GM19043 (cell line): ENCODE data around the gene ADRA1B.
"Not testable (repeated sequence)": the region's sequence is repeated elsewhere in the genome, so short reads cannot be mapped to it uniquely, and the experiment has no call there.

Source experiments
- ATAC-seq: cut with Tn5 transposase; IDR thresholded peaks from one replicate; pipeline ENCODE4 v1.9.1; 2021; ENCODE audit warnings: low read depth; ENCODE audit not compliant: unreplicated experiment

ADRA1B gene

DNA sequence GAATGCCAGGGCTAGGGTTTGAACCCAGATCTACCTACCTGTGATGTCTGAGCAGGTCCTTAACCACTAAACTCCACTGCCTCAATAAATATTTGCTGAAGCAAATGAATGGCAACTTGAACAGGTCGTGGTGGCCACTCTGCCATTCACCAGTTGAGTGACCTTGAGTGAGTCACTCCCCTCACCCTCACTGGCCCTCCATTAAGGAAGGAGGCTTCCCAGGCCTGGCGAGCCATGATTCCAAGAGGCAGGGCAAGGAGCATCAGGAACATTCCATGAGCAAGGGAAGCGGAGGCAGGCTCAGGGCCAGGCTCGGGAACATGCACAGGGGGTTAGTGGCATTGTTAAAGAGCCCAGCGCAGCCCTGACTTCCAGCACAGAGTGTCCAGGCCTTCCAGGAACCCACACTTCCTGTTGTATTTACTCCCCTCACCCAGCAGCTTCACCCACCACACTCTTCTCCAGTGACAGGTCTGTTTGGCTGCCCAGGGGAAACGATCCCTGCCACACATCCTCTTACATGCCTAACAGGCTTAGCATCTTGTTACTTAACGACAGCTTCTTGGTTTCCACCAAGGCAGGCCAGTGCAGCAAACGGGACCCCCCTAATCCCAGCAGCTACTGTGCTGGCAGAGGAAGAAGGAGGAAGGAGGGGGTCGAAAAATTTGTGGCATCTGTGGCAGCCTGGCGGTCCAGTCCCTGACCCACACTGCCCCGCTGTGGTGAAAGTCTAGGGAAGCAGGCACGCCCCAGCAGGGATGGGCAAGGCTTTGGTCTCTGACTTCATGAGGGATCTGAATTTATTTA, 49.0 kb downstream of the ADRA1B start:
- ATAC-seq = no peak

DNA sequence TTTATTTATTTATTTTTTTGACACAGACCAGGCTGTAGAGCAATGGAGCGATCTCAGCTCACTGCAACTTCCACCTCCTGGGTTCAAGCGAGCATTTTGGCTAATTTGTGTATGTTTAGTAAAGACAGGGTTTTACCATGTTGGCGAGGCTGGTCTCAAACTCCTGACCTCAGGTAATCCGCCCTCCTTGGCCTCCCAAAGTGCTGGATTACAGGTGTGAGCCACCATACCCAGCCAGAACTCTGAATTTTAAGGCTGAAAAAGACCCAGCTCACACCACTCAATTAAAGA, 49.5 kb downstream of the ADRA1B start:
- not testable (repeated sequence) for ATAC-seq

DNA sequence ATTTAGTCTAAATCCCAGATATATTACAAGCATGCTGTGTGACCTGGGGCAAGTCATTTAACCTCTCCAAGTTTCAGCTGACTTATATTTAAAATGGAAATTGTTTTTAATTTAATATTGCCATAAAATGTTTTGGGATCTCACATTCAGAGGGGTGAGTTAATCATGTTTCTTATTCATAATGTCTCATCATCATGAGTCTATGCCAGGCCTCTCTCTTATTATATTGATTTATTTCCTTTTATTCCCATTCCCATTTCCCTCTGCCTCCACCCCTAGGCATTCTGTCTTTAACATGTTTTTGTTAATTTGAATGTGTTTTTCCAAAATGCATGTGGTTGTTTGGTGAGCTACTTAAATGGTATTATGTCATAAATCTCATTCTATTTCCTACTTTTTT, 53.7 kb downstream of the ADRA1B start:
- no peak for ATAC-seq

DNA sequence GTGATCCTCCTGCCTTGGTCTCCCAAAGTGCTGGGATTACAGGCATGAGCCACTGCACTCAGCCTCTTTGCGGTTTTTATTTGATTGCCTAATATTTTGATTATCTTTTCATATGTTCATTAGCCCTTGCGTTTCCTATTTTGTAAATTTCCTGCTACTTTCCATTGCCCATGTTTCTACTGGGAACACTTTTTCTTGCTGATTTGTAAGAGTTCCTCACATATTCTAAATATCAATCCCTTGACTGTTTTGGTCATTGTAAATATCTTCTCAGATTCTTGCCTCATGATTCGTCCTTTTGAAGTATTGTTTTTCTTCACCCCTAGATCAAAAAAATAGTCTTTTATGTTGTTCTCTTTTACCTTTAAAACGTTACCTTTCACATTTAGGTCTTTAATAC, 54.8 kb downstream of the ADRA1B start:
- no peak for ATAC-seq

DNA sequence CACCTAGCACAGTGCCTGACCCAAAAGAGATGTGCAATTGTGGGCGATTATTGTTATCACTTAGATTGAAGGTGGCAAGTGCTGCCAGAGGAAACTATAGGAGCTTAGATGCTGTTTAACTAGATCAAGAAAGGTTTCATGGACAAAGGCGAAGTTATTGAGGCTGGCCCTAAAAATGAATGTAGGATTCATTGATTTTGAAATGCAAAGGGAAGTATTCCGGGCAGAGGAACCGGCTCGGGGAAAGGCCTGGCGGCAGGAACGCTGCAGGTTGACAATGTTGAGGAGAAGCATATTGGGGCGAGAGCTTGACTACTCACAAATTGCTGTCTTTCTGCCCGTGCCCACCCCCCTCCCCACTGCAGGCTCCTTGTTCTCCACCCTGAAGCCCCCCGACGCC, 55.2 kb downstream of the ADRA1B start:
- ATAC-seq = no peak

DNA sequence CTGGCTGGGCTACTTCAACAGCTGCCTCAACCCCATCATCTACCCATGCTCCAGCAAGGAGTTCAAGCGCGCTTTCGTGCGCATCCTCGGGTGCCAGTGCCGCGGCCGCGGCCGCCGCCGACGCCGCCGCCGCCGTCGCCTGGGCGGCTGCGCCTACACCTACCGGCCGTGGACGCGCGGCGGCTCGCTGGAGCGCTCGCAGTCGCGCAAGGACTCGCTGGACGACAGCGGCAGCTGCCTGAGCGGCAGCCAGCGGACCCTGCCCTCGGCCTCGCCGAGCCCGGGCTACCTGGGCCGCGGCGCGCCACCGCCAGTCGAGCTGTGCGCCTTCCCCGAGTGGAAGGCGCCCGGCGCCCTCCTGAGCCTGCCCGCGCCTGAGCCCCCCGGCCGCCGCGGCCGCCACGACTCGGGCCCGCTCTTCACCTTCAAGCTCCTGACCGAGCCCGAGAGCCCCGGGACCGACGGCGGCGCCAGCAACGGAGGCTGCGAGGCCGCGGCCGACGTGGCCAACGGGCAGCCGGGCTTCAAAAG, 55.7 kb downstream of the ADRA1B start:
- ATAC-seq = no peak

DNA sequence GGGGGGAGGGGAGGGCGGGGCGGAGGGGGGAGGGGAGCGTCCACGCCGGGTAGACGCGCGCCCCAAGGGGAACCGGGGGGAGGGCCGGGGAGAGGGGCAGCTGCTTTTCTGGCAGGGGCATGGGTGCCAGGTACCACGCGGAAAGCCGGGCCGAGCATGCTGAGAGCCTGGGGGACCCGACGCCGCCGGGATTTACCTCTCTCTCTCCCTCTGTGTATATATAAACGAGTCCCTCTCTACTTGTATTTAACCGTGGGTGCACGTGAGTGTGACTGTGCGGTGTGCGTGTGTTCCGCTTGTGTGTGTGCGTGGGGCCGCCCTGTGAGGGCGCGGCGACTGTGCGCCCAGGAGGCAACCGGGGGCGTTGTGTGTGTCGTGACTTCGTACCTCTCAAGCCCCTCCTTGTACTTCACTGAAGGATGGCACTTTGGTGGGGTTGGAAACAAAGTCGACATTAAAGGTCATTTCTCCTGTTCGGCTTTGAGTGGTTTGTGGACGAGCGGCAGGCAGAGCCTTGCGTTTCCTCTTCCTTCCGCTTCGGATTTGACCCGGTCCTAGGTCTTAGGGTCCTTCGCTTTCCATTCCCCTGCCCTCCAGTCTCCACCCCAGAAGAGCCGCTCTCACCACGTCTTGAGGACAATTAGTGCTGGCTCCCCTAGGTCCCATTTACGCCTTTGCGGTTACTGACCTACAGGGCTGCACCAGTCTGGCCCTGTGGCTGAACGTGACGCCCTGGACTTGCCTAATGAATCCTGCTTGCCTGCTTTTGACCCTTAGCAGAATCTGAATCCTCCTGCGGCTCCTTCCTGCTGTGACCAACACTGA, 56.5 kb downstream of the ADRA1B start:
- no peak for ATAC-seq

DNA sequence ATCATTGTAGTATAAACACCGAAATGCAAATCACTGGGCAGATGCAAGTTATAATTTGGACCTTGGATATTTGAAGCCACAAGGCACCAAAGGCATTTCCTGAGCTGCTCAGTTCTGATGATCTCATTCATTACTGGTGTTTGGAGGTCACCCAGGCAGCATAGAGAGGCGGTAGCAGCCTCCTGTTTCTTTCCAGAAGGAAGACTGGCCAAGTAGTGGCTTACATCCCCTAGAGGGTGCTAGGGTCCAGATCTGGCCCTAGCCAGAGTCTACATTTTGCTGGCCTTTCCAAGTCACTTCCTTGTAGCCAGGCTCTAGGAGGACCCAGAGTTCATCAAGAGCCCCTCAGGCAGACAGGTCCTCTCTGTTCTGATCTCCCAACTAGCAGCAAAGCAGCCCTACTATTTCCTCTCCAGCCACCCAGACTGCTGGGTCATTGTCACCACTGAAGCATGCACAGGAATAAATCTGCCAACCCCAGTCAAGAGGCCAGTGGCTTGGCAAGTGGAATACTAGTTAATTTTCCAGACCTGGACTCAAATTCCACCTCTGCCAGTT, 59.3 kb downstream of the ADRA1B start:
- no peak for ATAC-seq

DNA sequence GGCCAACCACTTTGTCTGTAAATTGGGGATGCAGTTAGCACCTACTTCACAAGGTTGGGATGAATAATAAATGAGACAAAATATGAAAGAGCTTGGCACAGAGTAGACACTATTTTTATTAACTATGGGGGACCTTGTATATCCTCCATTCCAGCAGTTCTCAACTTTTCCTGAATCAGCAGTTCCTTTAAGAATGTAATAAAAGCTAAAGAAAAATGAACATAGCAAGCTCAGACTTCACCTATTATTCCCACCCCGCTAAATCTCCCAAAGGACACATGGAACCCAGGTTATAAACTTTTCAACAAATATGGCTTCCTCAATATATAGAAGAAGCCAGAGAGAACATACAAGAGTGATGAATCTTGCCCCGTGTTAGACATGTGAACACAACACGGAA, 60.6 kb downstream of the ADRA1B start:
- ATAC-seq = no peak

DNA sequence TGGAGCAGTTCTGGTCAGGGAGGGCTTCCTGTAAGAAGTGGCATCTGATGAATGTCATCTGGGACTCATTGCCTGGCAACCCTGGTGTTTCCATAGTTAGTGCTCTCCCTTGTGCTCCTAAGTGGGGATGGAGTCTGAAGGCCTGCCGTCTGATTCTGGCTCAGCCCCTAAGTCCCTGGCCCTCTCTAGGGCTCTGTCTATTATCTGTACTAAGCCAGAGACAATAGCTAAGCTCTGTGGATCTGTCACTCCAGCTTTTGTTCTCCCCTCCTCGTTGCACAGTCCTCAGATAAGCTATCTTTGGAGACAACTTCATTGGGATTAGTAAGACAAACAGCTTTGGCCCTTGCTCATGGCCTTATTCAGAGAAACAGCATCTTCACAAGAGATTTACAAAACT, 62.1 kb downstream of the ADRA1B start:
- ATAC-seq = no peak

DNA sequence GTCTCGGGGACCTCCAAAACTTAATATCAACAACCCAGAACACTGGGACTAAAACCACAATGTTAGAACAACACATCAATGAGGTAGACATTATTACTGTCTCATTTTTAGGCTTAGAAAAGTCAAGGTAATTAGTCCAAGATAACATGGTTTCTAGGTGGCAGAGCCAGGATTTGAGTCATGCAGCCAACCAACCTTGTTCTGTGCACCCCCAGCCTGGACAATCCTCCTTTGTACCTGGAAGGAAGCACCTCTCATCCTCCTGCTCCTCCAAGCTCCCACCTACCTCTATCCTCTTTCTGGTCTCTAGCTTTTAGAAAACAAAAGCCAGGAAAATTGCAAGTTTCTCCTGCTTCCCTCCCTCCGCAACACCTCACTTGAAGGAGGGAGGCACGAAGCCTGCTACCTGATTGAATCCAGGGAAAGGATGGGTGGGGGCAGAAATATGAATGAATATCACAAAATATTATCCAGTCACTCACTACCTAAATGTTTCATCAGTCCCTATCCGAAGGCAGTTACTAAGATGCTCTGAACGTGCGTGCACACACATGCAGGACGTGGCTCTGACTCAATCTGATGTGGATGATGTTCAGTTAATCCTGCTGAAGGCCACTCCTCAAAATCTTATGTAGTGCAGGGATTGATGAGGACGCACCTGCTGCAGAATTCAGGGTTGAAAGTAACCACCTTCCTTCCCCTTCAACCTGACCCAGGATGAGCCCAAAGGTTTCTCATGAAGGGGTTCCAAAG, 66.3 kb downstream of the ADRA1B start:
- ATAC-seq = no peak

DNA sequence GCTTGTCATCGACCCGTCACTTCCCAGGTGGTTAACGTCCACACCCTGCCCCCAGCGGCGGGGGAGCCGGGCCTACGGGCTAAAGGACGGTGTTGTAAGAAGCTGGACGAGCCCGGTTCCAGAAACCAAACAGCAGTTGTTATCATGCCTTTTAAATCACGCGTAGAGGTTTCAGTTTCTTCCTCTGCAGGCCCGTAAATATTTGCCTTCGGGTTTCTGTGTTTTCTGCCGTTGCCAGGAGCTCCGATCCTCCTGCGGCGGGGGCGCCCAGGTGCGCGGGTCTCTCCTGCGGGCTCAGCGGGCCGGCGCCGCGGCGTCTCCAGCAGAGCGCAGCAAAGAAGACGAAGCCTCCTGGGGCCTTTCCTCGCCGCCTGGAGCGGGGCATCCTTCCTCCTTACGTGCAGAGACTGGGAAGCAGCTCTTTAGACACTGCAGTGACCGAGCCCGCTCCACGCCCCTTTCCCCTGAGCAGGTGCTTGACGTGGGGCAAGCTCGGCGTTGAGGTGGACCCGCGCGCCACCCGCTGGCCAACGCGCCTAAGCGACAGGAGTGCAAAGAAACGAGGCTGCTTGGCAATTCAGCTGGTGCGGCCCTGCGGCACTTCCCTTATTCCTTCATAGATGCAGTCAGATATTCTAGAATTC, 70.9 kb downstream of the ADRA1B start:
- peak; percentile 95 for ATAC-seq

DNA sequence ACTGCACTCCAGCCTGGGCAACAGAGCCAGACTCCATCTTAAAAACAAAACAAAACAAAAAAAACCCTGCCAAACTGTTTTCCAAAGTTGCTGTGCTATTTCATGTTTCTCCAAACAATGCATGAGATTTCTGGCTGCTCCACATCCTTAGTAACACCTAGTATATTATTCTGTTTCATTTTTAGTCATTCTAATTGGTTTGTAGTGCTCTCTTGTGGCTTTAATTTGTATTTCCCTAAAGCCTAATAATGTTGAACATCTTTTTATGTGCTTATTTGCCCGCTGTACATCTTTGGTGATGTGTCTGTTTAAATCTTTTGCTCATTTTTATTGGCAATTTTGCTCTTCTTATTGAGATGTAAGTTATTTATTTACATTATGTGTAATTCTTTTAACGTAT, 74.2 kb downstream of the ADRA1B start:
- ATAC-seq = no peak

DNA sequence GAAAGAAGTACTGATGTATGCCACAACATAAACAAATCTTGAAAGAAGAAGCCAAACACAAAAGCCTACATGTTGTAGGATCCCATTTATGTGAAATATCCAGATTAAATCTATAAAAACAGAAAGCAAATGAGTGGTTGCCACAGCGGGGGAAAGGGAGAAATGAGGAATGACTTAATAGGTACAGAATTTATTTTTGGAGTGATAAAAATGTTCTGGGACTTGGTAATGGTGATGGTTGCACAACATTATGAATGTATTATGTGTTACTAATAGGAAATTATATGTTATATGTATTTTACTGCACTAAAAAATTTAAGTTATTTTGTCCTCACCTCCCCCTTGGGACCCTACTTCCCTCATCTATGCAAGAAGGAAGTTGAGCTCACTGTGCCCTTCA, 76.3 kb downstream of the ADRA1B start:
- no peak for ATAC-seq

DNA sequence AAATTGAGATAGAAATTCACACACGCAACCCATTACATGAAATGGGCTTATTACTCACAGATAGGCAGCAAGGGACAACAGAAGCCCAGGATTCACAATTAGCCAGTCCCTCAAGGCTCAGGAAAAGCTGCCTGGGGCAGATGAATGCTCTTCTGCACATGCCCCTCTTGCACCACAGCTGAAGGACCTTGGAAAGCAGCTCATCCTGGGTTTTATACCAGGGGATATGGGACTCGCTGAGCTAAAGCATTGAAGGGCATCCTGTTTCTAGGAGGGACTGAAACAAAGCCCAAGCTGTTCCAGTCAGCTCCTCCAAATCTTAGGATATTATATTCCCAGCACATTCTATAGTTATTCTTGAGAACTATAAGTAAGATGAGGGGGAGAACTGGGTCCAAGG, 76.9 kb downstream of the ADRA1B start:
- ATAC-seq = no peak

DNA sequence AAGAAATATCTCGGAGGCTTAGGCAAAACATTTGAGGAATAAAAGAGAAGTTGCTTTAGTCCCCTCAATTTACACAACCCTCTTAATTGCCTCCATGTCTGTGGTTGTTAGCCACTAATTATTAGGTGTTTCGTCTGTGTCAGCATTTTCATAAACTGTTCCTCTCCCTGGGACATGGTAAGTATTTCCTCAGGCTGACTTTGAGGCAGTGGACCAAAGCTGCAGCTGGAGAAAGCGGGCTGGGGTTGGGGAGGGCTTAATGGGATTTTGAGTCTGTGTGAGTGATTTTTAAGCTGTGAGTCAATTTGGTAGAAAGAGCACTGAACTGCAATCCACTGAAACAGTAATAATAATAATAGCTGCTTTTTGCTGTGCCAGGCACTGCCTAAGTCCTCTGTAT, 79.6 kb downstream of the ADRA1B start:
- ATAC-seq = no peak

DNA sequence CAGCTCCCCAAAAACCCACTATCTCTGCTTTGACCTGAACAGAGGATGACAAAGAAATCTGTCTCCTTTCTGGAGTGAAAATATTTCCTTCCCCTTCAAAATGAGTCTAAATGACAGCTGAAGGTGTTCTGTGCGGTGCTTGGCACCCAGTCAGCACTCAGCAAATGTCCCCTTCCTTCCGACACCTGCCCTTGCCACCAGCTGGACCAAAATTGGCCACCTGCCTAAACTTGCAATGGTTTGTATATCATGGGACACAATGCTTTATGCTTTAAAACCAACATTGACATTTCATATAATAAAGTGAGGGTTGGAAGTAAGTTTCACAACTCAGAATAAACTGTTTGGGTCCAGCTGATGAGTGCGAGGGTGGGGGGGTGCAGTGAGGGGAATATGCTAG, 85.2 kb downstream of the ADRA1B start:
- ATAC-seq = no peak

DNA sequence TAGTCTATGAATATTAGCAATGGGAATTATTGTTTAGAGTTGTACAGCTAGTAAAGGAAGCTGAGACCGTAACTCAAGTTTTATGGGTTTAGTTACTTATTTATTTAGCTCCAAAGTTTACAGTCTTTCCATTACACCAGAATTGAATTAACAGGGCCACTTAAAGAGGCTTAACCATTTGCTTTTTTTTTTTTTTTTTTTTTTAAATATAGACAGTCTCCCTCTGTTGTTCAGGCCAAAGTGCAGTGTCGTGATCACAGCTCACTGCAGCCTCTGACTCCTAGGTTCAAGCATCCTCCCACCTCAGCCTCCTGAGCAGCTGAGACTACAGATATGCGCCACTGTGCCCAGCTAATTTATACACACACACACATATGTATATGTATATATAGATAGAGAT, 91.2 kb downstream of the ADRA1B start:
- no peak for ATAC-seq

DNA sequence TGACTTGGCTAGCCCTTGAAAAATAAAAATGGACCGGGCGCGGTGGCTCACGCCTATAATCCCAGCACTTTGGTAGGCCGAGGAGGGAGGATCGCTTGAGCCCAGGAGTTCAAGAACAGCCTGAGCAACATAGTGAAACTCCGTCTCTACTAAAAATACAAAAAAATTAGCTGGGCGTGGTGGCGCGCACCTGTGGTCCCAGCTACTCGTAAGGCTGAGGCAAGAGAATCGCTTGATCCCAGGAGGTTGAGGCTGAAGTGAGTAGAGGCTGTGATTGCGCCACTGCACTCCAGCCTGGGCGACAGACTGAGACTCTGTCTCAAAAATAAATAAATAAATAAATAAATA, 92.2 kb downstream of the ADRA1B start:
- not testable (repeated sequence) for ATAC-seq

DNA sequence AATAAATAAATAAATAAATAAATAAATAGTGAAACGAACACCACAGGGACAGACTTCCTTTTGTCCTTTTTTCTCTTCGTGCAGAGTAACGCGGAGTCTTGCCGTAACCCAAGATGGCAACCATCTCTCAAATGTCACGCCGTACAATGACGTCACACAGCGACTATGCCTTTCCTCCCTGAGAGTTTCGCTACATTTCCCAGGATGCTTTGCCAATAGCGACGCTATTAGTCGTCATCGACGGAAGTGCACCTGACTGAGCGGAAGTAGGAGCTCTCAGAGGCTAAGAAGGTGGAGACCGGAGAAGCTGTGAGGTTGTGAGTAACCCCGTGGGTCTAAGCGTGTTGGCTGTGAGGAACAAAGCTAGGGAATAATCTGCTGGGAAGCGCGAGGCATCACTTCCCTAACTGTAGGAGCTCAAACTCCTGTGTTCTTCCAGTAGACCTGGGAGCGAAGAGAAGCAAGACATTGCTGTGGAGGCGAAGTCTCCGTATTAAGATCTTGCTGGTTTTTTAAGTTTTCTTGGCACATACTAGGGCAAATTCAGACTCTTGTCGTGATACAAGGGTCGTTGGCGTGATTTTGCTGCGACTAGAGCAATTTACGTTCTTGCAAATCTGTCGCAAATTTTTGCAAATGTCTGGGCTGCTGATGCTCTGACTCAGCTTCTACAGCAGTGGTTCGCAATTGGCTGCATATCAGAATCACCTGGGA, 92.8 kb downstream of the ADRA1B start, which contains the start of gene TTC1:
Gene TTC1 (plus strand): TSS at position 263 of the 714 bp plus-strand sequence. CDS start 1,390 bp downstream, outside the sequence.
- ATAC-seq = peak; percentile 100
